Left ventricle myocardium inferior (tissue), 1 donor: Measurements from ENCODE around the gene CEP97. TPM values are rescaled to one million over a fixed set of nuclear protein-coding genes. Genes with fewer than 3 reads are reported as not detected.
A peak's percentile ranks its signal among the peaks of the same experiment; 100 is the strongest.

Experiments used
- DNase-seq: peaks from one replicate; pipeline ENCODE4 v3.0.0-alpha.2; 2020
- H3K27ac ChIP-seq: fragments of 200-600 bp; replicated peaks from 2 replicates; pipeline ENCODE4 v1.8.0; 2021
- H3K27me3 ChIP-seq: fragments of 200-600 bp; 2 replicates; pipeline ENCODE4 v1.8.0; 2021; ENCODE audit warnings: low read depth
- H3K36me3 ChIP-seq: fragments of 200-600 bp; 2 replicates; pipeline ENCODE4 v1.8.0; 2021
- H3K4me1 ChIP-seq: fragments of 200-600 bp; 2 replicates; pipeline ENCODE4 v1.8.0; 2021
- H3K4me3 ChIP-seq: fragments of 200-600 bp; 2 replicates; pipeline ENCODE4 v1.8.0; 2021; ENCODE audit warnings: mild to moderate bottlenecking, moderate library complexity
- H3K9me3 ChIP-seq: fragments of 200-600 bp; replicated peaks from 2 replicates; pipeline ENCODE4 v1.8.0; 2021
- intact Hi-C: fragments of 100-400 bp; cut with micrococcal nuclease; formaldehyde crosslinking; loops from one replicate; pipeline ENCODE4 v1.11.0; 2022
- long read RNA-seq: library from polyadenylated mRNA; unstranded; transcript quantifications from one replicate; pipeline ENCODE4 v2.0.0, GENCODE V29; 2021
- total RNA-seq: library from RNA; stranded (reverse); fragmentation: NEBNext Ultra II Directional; extraction: Animal tissue kit (Norgen Biotek cat#: 25700); gene quantifications from one replicate; pipeline ENCODE4 v1.2.1, GENCODE V29; 2021
- TF ChIP-seq, protein P1 (sequence below): fragments of 200-600 bp; IDR thresholded peaks from 2 replicates; pipeline ENCODE4 v1.8.0; 2021; ENCODE audit warnings: antibody characterized with exemption, mild to moderate bottlenecking, borderline replicate concordance
- donor health status: DM: no; HTN: yes; CAD: no; lungs with severe emphysema.

CEP97 gene, protein sequence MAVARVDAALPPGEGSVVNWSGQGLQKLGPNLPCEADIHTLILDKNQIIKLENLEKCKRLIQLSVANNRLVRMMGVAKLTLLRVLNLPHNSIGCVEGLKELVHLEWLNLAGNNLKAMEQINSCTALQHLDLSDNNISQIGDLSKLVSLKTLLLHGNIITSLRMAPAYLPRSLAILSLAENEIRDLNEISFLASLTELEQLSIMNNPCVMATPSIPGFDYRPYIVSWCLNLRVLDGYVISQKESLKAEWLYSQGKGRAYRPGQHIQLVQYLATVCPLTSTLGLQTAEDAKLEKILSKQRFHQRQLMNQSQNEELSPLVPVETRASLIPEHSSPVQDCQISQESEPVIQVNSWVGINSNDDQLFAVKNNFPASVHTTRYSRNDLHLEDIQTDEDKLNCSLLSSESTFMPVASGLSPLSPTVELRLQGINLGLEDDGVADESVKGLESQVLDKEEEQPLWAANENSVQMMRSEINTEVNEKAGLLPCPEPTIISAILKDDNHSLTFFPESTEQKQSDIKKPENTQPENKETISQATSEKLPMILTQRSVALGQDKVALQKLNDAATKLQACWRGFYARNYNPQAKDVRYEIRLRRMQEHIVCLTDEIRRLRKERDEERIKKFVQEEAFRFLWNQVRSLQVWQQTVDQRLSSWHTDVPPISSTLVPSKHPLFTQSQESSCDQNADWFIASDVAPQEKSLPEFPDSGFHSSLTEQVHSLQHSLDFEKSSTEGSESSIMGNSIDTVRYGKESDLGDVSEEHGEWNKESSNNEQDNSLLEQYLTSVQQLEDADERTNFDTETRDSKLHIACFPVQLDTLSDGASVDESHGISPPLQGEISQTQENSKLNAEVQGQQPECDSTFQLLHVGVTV
- 5.9 TPM for total RNA-seq
- long read RNA-seq, full-length matches to known transcripts: 1 of 1 reads
- long read RNA-seq, partial matches to known transcripts: 0 of 1 reads
- long read RNA-seq, other reads (novel, unspliced or antisense): 0 of 1 reads

DNA sequence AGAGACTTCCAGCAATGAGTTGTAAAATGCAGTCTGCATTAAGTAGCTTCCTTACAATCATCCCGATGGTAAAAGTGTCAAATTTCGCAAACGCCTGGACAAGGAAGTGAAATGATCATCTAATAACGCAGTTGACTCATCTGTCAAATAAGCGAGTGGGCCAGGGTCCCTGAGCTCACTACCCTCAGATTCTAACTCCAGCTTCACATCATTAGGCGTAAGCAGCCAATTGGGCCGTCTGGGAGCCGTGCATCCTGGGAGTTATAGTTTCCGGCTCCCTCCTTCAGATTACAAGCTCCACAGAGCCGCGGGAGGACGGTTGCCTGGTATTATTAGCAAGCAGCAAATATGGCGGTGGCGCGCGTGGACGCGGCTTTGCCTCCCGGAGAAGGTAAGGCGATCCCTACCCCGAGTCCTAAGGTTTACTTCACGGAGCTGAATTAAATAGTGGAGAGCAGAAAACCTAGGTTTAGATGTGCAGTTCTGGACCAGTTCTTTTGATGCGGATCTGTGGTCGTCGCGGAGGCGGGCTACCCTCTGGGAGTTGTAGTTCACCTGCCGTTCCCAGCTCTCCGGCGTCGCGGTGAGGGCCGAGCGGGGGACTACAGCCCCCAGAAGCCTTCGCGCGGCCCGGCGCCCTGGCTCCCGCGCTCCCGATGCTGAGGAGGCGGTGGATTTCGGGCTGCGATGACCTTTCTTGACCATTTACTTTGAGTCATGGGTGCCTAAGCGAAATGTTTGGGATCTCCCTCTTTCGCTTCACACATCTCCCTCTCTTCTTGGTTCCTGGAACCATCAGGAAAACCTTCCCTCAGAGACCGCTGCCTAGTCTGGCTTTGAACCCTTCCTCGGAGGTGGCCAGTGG lies at the start of gene CEP97:
Gene CEP97 (plus strand): TSS at position 286 of the 865 bp plus-strand sequence. CDS start 63 bp downstream, at position 349.
- intact Hi-C loops: no loop called here
- TF ChIP-seq, protein P1, sequence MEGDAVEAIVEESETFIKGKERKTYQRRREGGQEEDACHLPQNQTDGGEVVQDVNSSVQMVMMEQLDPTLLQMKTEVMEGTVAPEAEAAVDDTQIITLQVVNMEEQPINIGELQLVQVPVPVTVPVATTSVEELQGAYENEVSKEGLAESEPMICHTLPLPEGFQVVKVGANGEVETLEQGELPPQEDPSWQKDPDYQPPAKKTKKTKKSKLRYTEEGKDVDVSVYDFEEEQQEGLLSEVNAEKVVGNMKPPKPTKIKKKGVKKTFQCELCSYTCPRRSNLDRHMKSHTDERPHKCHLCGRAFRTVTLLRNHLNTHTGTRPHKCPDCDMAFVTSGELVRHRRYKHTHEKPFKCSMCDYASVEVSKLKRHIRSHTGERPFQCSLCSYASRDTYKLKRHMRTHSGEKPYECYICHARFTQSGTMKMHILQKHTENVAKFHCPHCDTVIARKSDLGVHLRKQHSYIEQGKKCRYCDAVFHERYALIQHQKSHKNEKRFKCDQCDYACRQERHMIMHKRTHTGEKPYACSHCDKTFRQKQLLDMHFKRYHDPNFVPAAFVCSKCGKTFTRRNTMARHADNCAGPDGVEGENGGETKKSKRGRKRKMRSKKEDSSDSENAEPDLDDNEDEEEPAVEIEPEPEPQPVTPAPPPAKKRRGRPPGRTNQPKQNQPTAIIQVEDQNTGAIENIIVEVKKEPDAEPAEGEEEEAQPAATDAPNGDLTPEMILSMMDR: no peak
- H3K4me3 ChIP-seq: peak within 1 kb of the TSS; percentile 84
- no peaks in the 10 kb centered on the region for H3K9me3 ChIP-seq
- H3K4me1 ChIP-seq: peaks cover 38% of the 10 kb centered on the region
- peak within 1 kb of the TSS; percentile 87 for H3K27ac ChIP-seq
- H3K27me3 ChIP-seq: no peaks in the 10 kb centered on the region
- peaks cover 26% of the 10 kb centered on the region for H3K36me3 ChIP-seq
- DNase-seq: peak; percentile 89

DNA sequence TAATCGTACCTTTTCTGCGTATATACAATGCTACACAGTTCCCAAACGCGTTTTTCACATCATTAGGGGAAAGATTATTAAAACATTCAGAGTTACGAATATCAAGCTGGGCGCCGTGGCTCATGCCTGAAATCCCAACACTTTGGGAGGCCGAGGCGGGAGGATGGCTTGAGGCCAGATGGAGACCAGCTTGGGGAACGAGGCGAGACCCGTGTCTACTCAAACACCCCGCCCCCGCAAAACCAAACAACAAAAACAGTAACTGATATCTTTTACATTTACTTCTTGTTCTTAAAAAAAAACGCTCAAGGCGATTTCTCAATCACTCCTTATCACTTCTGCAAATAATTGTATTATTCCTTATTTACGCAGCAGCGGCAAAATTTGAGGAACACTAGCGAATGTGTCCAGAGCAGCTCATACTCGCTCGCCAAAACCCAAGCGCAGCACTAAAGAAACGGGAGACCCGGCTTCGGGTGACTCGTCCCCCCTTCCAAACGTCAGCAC lies 48.7 kb upstream of the CEP97 start:
- peak overlapping the region; percentile 93 for H3K4me3 ChIP-seq
- no peak for DNase-seq

DNA sequence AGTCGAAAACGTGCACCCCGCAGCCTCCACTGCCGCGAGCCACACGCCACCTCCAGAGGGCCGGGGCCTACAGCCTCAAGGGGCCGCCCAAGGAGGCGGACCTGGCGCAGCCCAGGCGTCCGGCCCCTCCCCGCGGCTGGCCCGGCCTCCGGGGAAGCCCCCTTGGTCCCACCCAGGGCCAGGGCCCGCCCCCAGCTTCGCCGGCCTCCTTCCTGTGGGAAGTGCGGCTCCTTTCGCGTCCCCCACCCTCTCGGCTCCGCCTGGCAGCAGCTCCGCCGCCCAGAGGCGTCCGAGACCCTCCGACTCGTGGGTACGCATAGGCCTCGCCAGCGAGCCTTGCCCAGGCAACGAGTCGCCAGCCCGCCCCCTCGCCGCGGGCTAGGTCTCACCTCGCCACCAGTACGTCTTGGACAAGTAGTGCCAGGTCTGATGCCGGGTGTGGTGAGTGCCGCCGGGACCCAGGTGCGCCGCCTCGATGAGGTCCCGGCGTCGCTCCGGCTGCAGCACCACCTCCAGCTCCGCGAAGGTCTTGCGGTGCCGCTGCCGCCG lies 48.1 kb upstream of the CEP97 start:
- Histone ChIP-seq H3K9me3 (no peaks in the 10 kb centered on the region), H3K36me3 (peaks cover 25% of the 10 kb centered on the region), H3K4me3 (peak overlapping the region; percentile 93), H3K27me3 (no peaks in the 10 kb centered on the region), H3K4me1 (peaks cover 48% of the 10 kb centered on the region), H3K27ac (peak overlapping the region; percentile 99)
- intact Hi-C loops: no loop called here
- TF ChIP-seq, protein P1: peak; percentile 26
- DNase-seq: peak; percentile 95

More for the DNA sequence above, 48.7 kb upstream of the CEP97 start:
- Histone ChIP-seq H3K36me3 (peaks cover 25% of the 10 kb centered on the region), H3K9me3 (no peaks in the 10 kb centered on the region), H3K4me1 (peaks cover 46% of the 10 kb centered on the region), H3K27me3 (no peaks in the 10 kb centered on the region), H3K27ac (peak overlapping the region; percentile 99)
- TF ChIP-seq, protein P1: no peak
- intact Hi-C loops: no loop called here

DNA sequence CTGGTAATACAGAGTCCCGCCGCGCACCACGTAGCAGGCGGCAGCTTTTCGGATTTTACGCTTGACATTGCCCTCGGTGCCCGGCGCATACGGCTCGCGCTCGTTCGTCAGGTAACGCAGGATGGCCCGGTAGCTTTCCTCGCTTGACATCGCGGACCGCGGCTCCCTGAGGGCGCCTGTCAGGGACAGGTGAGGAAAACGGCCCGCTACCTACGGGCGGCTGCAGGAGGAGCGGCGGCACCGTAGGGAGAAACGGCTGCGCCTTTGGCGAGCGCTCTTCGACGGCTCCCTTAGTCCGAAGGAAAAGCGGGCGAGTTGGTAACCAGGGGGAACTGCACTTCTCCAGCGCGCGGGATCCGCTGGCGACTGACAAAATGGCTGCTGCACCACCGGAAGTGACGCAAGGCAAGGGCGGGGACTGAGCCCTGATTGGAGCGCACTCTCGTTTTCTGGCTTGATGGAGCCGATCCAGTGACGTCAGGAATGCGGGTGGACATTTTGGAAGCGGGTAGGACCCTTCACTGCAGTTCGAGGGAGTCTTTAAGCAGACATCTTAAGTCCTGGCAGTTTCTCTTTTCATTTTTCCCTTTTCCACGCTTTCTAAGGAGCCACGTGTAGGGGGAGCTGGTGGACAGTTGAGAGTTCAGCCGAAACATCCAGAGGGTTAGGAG lies 47.5 kb upstream of the CEP97 start, which contains the start of gene ZBTB11:
Gene ZBTB11 (minus strand): TSS at position 368 of the 671 bp plus-strand sequence. CDS start 218 bp downstream, at position 150.
- peak; percentile 100 for DNase-seq
- Histone ChIP-seq H3K27me3 (no peaks in the 10 kb centered on the region), H3K27ac (peak within 1 kb of the TSS; percentile 99), H3K36me3 (peaks cover 25% of the 10 kb centered on the region), H3K9me3 (no peaks in the 10 kb centered on the region), H3K4me3 (peak within 1 kb of the TSS; percentile 93), H3K4me1 (peaks cover 54% of the 10 kb centered on the region)
- intact Hi-C loops: no loop called here
- TF ChIP-seq, protein P1: peak; percentile 54
